Ovary (tissue), 3 donors: ENCODE measurements around the gene C9orf78.

Experiments
- POLR2A ChIP-seq: fragments of 450-650 bp; IDR thresholded peaks from one replicate; pipeline ENCODE4 v1.6.1; 2017; ENCODE audit warnings: antibody characterized with exemption, mild to moderate bottlenecking, moderate library complexity
- TF ChIP-seq, protein P1 (sequence below), 3 donors: fragments of 450-650 bp in 2 of 3; fragments of 200-600 bp in 1 of 3; IDR thresholded peaks; one replicate each; pipeline versions ENCODE4 v1.5.1 to v1.8.0; 2016 to 2022; ENCODE audit warnings: antibody characterized with exemption in 3 of 3, mild to moderate bottlenecking in 1 of 3
- donor health status: DM: no; HTN: no; CAD: no.

DNA sequence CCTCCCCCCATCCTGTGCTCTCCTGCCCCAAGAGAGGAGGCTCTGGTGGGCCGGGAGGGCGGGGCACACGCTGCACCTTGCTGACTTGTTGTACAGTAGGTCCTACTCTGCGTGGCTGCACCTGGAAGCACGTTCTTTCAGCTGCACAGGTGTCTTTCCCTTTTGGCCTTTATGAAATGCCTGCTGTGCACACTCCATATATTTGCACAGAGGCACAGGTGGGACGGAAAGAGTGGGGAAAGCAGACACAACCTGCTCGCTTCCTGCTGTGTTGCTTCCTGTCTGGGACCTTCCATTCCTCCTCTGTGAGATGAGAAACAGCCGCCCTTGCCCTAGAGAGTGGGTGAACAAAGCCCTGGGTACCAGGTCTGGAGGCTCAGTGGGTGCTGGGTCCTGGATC is 5.0 kb upstream of the C9orf78 start:
- TF ChIP-seq, protein P1, sequence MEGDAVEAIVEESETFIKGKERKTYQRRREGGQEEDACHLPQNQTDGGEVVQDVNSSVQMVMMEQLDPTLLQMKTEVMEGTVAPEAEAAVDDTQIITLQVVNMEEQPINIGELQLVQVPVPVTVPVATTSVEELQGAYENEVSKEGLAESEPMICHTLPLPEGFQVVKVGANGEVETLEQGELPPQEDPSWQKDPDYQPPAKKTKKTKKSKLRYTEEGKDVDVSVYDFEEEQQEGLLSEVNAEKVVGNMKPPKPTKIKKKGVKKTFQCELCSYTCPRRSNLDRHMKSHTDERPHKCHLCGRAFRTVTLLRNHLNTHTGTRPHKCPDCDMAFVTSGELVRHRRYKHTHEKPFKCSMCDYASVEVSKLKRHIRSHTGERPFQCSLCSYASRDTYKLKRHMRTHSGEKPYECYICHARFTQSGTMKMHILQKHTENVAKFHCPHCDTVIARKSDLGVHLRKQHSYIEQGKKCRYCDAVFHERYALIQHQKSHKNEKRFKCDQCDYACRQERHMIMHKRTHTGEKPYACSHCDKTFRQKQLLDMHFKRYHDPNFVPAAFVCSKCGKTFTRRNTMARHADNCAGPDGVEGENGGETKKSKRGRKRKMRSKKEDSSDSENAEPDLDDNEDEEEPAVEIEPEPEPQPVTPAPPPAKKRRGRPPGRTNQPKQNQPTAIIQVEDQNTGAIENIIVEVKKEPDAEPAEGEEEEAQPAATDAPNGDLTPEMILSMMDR (IDR thresholded peaks at IDR 0.05) = no peak
- TF ChIP-seq POLR2A = no peak
